Osteocyte (in vitro differentiated cells): ENCODE measurements around the gene CNTNAP2. TPM values are rescaled to one million over a fixed set of nuclear protein-coding genes. Genes with fewer than 3 reads are reported as not detected.

ENCODE experiments used
- DNase-seq: peaks from one replicate; pipeline ENCODE4 v3.0.0; 2021; ENCODE audit warnings: mixed read lengths; ENCODE audit not compliant: unreplicated experiment; ENCODE audit errors: extremely low spot score
- H3K27ac Mint-ChIP-seq: one replicate; pipeline ENCODE4 v1.8.0; 2021; ENCODE audit warnings: mild to moderate bottlenecking, mixed read lengths; ENCODE audit not compliant: unreplicated experiment
- H3K27me3 Mint-ChIP-seq: one replicate; pipeline ENCODE4 v1.8.0; 2021; ENCODE audit warnings: mixed read lengths; ENCODE audit not compliant: unreplicated experiment
- H3K36me3 Mint-ChIP-seq: one replicate; pipeline ENCODE4 v1.8.0; 2021; ENCODE audit warnings: mixed read lengths; ENCODE audit not compliant: unreplicated experiment
- H3K4me1 Mint-ChIP-seq: one replicate; pipeline ENCODE4 v1.8.0; 2021; ENCODE audit warnings: mixed read lengths; ENCODE audit not compliant: unreplicated experiment
- H3K4me3 Mint-ChIP-seq: one replicate; pipeline ENCODE4 v1.8.0; 2021; ENCODE audit warnings: mild to moderate bottlenecking, moderate library complexity, mixed read lengths; ENCODE audit not compliant: unreplicated experiment
- H3K9me3 Mint-ChIP-seq: one replicate; pipeline ENCODE4 v1.8.0; 2021; ENCODE audit warnings: mixed read lengths; ENCODE audit not compliant: unreplicated experiment
- total RNA-seq: library from RNA; stranded (reverse); gene quantifications from 2 replicates; pipeline ENCODE4 v1.2.1, GENCODE V29; 2021
- TF ChIP-seq, protein P1 (sequence below): fragments of 200-600 bp; sonication (generic); IDR thresholded peaks from 2 replicates; pipeline ENCODE4 v1.5.0; 2021; ENCODE audit warnings: antibody characterized with exemption, mild to moderate bottlenecking, moderate library complexity

CNTNAP2 gene
- total RNA-seq, 1 donor from 2014 or later, result 1.4 TPM

DNA sequence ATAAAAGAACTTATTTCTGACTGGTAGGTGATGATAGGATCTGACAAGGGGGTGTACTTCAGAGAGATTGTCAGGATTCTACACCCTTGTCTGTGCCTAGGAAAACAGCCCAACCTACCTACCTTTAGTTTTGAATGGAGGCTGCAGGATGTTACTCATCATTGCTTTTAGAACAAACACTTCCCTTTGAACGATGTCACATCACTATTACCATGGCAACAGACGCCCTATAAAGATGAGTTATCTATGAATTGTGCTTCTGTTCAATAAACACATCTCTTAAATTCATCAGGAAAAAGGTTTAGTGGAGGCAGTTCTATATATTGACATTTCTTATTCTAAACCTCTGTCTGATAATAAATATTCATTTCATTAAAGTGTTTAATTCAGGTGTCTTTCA, 362.4 kb downstream of the CNTNAP2 start:
- H3K9me3 Mint-ChIP-seq, result peaks cover 11% of the 10 kb centered on the region
- TF ChIP-seq, protein P1, sequence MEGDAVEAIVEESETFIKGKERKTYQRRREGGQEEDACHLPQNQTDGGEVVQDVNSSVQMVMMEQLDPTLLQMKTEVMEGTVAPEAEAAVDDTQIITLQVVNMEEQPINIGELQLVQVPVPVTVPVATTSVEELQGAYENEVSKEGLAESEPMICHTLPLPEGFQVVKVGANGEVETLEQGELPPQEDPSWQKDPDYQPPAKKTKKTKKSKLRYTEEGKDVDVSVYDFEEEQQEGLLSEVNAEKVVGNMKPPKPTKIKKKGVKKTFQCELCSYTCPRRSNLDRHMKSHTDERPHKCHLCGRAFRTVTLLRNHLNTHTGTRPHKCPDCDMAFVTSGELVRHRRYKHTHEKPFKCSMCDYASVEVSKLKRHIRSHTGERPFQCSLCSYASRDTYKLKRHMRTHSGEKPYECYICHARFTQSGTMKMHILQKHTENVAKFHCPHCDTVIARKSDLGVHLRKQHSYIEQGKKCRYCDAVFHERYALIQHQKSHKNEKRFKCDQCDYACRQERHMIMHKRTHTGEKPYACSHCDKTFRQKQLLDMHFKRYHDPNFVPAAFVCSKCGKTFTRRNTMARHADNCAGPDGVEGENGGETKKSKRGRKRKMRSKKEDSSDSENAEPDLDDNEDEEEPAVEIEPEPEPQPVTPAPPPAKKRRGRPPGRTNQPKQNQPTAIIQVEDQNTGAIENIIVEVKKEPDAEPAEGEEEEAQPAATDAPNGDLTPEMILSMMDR, result no peak
- no peaks in the 10 kb centered on the region for H3K27me3 Mint-ChIP-seq
- H3K4me1 Mint-ChIP-seq, result no peaks in the 10 kb centered on the region
- no peaks in the 10 kb centered on the region for H3K36me3 Mint-ChIP-seq
- H3K27ac Mint-ChIP-seq, result no peak overlapping the region
- no peak overlapping the region for H3K4me3 Mint-ChIP-seq
- DNase-seq, result no peak

DNA sequence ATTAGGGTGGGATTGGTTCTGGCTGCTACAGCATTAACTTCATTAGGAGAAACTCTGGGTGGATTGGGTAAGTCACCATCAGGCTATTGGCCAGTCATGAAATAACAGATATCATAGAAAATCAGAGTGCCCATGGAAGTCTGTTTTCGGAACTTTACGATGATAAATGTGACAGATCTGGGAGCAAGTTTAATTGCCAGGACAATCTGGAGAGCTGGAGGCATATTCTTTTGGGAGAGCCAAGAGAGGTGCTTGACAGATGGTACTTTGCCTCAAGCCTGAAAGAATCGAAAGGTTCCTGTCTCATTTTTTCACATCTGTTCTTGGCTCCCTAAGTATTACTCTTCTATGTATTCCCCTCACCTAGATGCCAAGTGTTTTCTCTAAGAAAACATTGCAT, 369.9 kb downstream of the CNTNAP2 start:
- no peak overlapping the region for H3K4me3 Mint-ChIP-seq
- TF ChIP-seq, protein P1, result no peak
- DNase-seq, result no peak
- no peak overlapping the region for H3K27ac Mint-ChIP-seq
- H3K4me1 Mint-ChIP-seq, result no peaks in the 10 kb centered on the region
- peaks cover 19% of the 10 kb centered on the region for H3K9me3 Mint-ChIP-seq
- H3K27me3 Mint-ChIP-seq, result no peaks in the 10 kb centered on the region
- H3K36me3 Mint-ChIP-seq, result no peaks in the 10 kb centered on the region

DNA sequence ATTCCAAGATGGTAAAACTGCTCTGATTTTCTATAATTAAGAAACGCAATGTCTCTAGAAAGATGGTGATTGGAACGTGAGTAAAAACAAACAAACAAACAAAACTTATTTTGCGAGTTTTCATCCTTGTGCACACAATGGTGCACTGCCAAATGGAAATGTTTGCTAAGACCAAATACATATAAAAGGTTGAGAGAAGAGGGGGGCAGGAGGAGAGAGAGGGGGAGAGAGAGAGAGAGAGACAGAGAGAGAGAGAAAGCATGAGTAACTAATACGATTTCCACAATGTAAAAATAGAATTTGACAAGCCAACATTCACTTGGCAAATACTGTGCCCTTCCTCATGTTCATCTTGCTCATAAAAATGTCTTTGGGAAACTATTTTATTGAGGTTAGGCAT, 375.4 kb downstream of the CNTNAP2 start:
- H3K27ac Mint-ChIP-seq, result no peak overlapping the region
- H3K4me3 Mint-ChIP-seq, result no peak overlapping the region
- H3K27me3 Mint-ChIP-seq, result no peaks in the 10 kb centered on the region
- no peaks in the 10 kb centered on the region for H3K4me1 Mint-ChIP-seq
- H3K9me3 Mint-ChIP-seq, result peaks cover 45% of the 10 kb centered on the region
- no peak for DNase-seq
- no peaks in the 10 kb centered on the region for H3K36me3 Mint-ChIP-seq
- TF ChIP-seq, protein P1, result no peak

DNA sequence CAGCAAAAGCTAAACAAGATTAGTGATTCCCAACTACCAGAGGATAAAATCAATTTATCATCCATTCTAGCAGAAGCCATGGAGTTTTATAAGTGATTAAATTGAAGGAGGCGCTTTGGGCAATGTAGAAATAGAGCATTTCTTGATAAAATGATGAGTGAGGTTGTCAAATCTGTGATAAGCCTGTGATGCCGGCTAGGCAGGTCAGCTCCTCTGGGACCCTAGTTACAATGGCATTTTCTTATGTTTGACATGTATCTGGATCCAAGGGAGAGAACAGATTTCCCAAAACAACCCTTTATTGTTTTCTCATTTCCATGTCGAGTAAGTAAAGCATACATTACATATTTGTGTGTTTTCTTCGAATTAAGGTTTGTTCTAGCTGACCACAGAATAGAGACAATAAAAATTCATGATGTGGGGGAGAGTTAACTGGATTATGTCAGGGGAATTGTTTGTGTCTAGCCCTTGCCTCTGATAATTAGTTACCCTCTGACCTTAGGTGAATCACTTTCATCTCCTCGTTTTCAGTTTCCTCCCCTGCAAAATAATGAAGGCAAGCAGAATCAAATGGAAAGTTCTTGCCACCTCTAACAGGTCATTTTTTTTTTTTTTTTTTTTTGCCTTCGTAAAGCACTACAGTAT, 378.5 kb downstream of the CNTNAP2 start:
- Mint-ChIP-seq H3K36me3 (no peaks in the 10 kb centered on the region), H3K4me3 (no peak overlapping the region), H3K4me1 (no peaks in the 10 kb centered on the region), H3K27ac (no peak overlapping the region), H3K9me3 (peaks cover 43% of the 10 kb centered on the region), H3K27me3 (no peaks in the 10 kb centered on the region)
- no peak for DNase-seq
- TF ChIP-seq, protein P1, result no peak

DNA sequence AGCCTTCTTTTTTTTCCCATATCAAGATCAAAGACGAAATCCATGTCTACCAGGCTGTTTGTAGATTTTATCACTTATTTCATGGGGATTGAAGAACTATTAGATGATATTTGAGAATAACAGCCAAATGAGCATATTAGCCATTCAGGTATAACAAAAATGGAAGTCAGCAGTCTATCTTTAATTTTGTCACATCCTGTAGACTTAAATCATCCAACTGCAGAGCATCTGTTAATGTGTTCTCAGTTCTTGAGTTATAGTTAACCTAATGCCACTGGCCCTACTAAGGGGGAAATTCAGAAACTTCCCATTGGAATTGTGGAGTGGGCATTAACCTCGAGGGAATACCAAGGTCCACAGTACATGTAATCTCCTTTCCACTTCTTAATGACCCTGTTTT, 380.1 kb downstream of the CNTNAP2 start:
- Mint-ChIP-seq H3K27ac (no peak overlapping the region), H3K4me1 (no peaks in the 10 kb centered on the region), H3K27me3 (no peaks in the 10 kb centered on the region), H3K4me3 (no peak overlapping the region), H3K36me3 (no peaks in the 10 kb centered on the region), H3K9me3 (peaks cover 51% of the 10 kb centered on the region)
- DNase-seq, result no peak
- TF ChIP-seq, protein P1, result no peak
